ENCODE measurements around the gene BCKDHB. TPM values are rescaled to one million over a fixed set of nuclear protein-coding genes. Genes with fewer than 3 reads are reported as not detected.

Gene BCKDHB
- polyA plus RNA-seq, 1 of the 3 experiments (the other 2 are of a cell fraction): 19.9 TPM

GRCh38 chr6:80259118-80259517 is 152.6 kb downstream of the BCKDHB start:
- Histone ChIP-seq H3K36me3 (replicated peaks in 1 of 2; ENCODE audit: control insufficient read depth in 1 of 2, insufficient read depth in 2 of 2, low read length in 1 of 2) (no peaks in the 10 kb centered on the region), H3K9ac (no peak overlapping the region), H3K27me3 (ENCODE audit: insufficient read depth) (no peaks in the 10 kb centered on the region), H3K4me3 (ENCODE audit: low read depth in 2 of 2, low read length in 1 of 2) (no peak overlapping the region), H3F3A (replicated peaks; ENCODE audit: insufficient read depth) (no peaks in the 10 kb centered on the region), H4K20me1 (ENCODE audit: insufficient read depth) (no peaks in the 10 kb centered on the region), H3K4me2 (no peak overlapping the region), H3K27ac (ENCODE audit: low read depth in 2 of 2, low read length in 1 of 2) (no peak overlapping the region), H3K9me2 (no peaks in the 10 kb centered on the region), H3K79me2 (ENCODE audit: insufficient read depth) (no peaks in the 10 kb centered on the region), H3K9me3 (no peaks in the 10 kb centered on the region), H3K4me1 (ENCODE audit: control insufficient read depth in 1 of 2, insufficient read depth in 2 of 2, low read depth in 1 of 2, low read length in 1 of 2) (no peaks in the 10 kb centered on the region), H2AFZ (ENCODE audit: low read depth) (no peak overlapping the region)
- DNase-seq: no peak
- no peak for TF ChIP-seq RAD21 (IDR thresholded peaks at IDR 0.05; ENCODE audit: low read length)
- TF ChIP-seq FOXM1 (IDR thresholded peaks at IDR 0.05; ENCODE audit: low read depth): no peak
- no peak for TF ChIP-seq FOXJ3 (CRISPR knock-in tag; IDR thresholded peaks at IDR 0.05)
- no peak for TF ChIP-seq FOSL2 (IDR thresholded peaks at IDR 0.05; ENCODE audit: borderline replicate concordance, low read depth)
- no peak for TF ChIP-seq USF1 (IDR thresholded peaks at IDR 0.05; ENCODE audit: borderline replicate concordance, low read depth)
- no peak for TF ChIP-seq IRF3 (IDR thresholded peaks at IDR 0.05; ENCODE audit: low read depth, low read length)
- no peak for TF ChIP-seq POLR2AphosphoS5 (IDR thresholded peaks at IDR 0.05; ENCODE audit: low read depth, low read length)
- no peak for TF ChIP-seq NFIC (IDR thresholded peaks at IDR 0.05; ENCODE audit: borderline replicate concordance)
- TF ChIP-seq RCOR1 (IDR thresholded peaks at IDR 0.05; ENCODE audit: low read length): no peak
- no peak for TF ChIP-seq USF2 (IDR thresholded peaks at IDR 0.05; ENCODE audit: borderline replicate concordance, low read depth, low read length)
- no peak for TF ChIP-seq SMC3 (IDR thresholded peaks at IDR 0.05; ENCODE audit: low read depth, low read length)
- TF ChIP-seq JUND (IDR thresholded peaks at IDR 0.05): no peak
- no peak for TF ChIP-seq TCF12 (IDR thresholded peaks at IDR 0.05)
- no peak for TF ChIP-seq ZBTB33 (IDR thresholded peaks at IDR 0.05; ENCODE audit: borderline replicate concordance, low read depth)
- TF ChIP-seq CTCF (IDR thresholded peaks at IDR 0.05): no peak
- TF ChIP-seq NRF1 (IDR thresholded peaks at IDR 0.05; ENCODE audit: low read depth, low read length): no peak
- TF ChIP-seq MAX (IDR thresholded peaks at IDR 0.05; ENCODE audit: low read depth): no peak
- TF ChIP-seq MXI1 (IDR thresholded peaks at IDR 0.05; ENCODE audit: low read depth, low read length): no peak
- no peak for TF ChIP-seq EZH2phosphoT487 (IDR thresholded peaks at IDR 0.05; ENCODE audit: borderline replicate concordance, low read depth)
- 94% methylated on average over 4 of the region's 4 CpGs for WGBS (ENCODE audit: low lambda C conversion rate)
- ChIA-PET POLR2A (no interaction called here), CTCF (no interaction called here)

Measured in SK-N-SH (cell line).